Measurements from ENCODE around the gene ADAMTS17. TPM values are rescaled to one million over a fixed set of nuclear protein-coding genes. Genes with fewer than 3 reads are reported as not detected.

Gene ADAMTS17
- total RNA-seq, 1 donor from 2014 or later = 2.3 TPM

GRCh38 chr15:100334905-100335304 is 6.9 kb downstream of the ADAMTS17 start:
- no peak for DNase-seq (ENCODE audit: low read depth)
- Histone ChIP-seq H3K27me3 (ENCODE audit: control insufficient read depth, insufficient read depth, low read length) (peaks cover under 1% of the 10 kb centered on the region), H3K36me3 (ENCODE audit: control insufficient read depth, insufficient read depth, low read length) (no peaks in the 10 kb centered on the region), H3K4me3 (ENCODE audit: low read depth, low read length) (no peak overlapping the region)
- TF ChIP-seq CTCF (IDR thresholded peaks at IDR 0.05; ENCODE audit: insufficient read depth, low read length, poor library complexity, severe bottlenecking) = no peak

- no peak for DNase-seq (ENCODE audit: low read depth)
- no peaks in the 10 kb centered on the region for H3K36me3 ChIP-seq (ENCODE audit: control insufficient read depth, insufficient read depth, low read length)
- TF ChIP-seq CTCF (IDR thresholded peaks at IDR 0.05; ENCODE audit: insufficient read depth, low read length, poor library complexity, severe bottlenecking) = no peak
- H3K4me3 ChIP-seq (ENCODE audit: low read depth, low read length) = no peak overlapping the region
- H3K27me3 ChIP-seq (ENCODE audit: control insufficient read depth, insufficient read depth, low read length) = no peaks in the 10 kb centered on the region
Observed at GRCh38 chr15:100334456-100334855, 7.3 kb downstream of the ADAMTS17 start.

GRCh38 chr15:100334015-100334414 is 7.8 kb downstream of the ADAMTS17 start:
- DNase-seq (ENCODE audit: low read depth) = no peak
- H3K27me3 ChIP-seq (ENCODE audit: control insufficient read depth, insufficient read depth, low read length) = no peaks in the 10 kb centered on the region
- no peak for TF ChIP-seq CTCF (IDR thresholded peaks at IDR 0.05; ENCODE audit: insufficient read depth, low read length, poor library complexity, severe bottlenecking)
- H3K4me3 ChIP-seq (ENCODE audit: low read depth, low read length) = no peak overlapping the region
- no peaks in the 10 kb centered on the region for H3K36me3 ChIP-seq (ENCODE audit: control insufficient read depth, insufficient read depth, low read length)

GRCh38 chr15:100333236-100333635 is 8.5 kb downstream of the ADAMTS17 start:
- no peaks in the 10 kb centered on the region for H3K36me3 ChIP-seq (ENCODE audit: control insufficient read depth, insufficient read depth, low read length)
- no peak for DNase-seq (ENCODE audit: low read depth)
- H3K4me3 ChIP-seq (ENCODE audit: low read depth, low read length) = no peak overlapping the region
- no peaks in the 10 kb centered on the region for H3K27me3 ChIP-seq (ENCODE audit: control insufficient read depth, insufficient read depth, low read length)
- TF ChIP-seq CTCF (IDR thresholded peaks at IDR 0.05; ENCODE audit: insufficient read depth, low read length, poor library complexity, severe bottlenecking) = no peak

GRCh38 chr15:100332721-100333120 is 9.1 kb downstream of the ADAMTS17 start:
- Histone ChIP-seq H3K36me3 (ENCODE audit: control insufficient read depth, insufficient read depth, low read length) (no peaks in the 10 kb centered on the region), H3K4me3 (ENCODE audit: low read depth, low read length) (no peak overlapping the region), H3K27me3 (ENCODE audit: control insufficient read depth, insufficient read depth, low read length) (no peaks in the 10 kb centered on the region)
- TF ChIP-seq CTCF (IDR thresholded peaks at IDR 0.05; ENCODE audit: insufficient read depth, low read length, poor library complexity, severe bottlenecking) = no peak
- no peak for DNase-seq (ENCODE audit: low read depth)

- TF ChIP-seq CTCF (IDR thresholded peaks at IDR 0.05; ENCODE audit: insufficient read depth, low read length, poor library complexity, severe bottlenecking) = no peak
- DNase-seq (ENCODE audit: low read depth) = no peak
- H3K27me3 ChIP-seq (ENCODE audit: control insufficient read depth, insufficient read depth, low read length) = no peaks in the 10 kb centered on the region
- no peak overlapping the region for H3K4me3 ChIP-seq (ENCODE audit: low read depth, low read length)
- no peaks in the 10 kb centered on the region for H3K36me3 ChIP-seq (ENCODE audit: control insufficient read depth, insufficient read depth, low read length)
Observed at GRCh38 chr15:100332231-100332630, 9.5 kb downstream of the ADAMTS17 start.
